Measurements from ENCODE around the gene PDZK1.
A peak's percentile ranks its signal among the peaks of the same experiment; 100 is the strongest.

PDZK1 gene

GRCh38 chr1:145751491-145752037 is 44.4 kb upstream of the PDZK1 start (continued):
- TF ChIP-seq ISL1 (CRISPR knock-in tag; IDR thresholded peaks at IDR 0.05) = peak; percentile 67
- TF ChIP-seq ZFP3 (CRISPR knock-in tag; IDR thresholded peaks at IDR 0.05) = no peak
- TF ChIP-seq TOX (CRISPR knock-in tag; IDR thresholded peaks at IDR 0.05; ENCODE audit: borderline replicate concordance) = 0 out of 2 replicates have a peak, but pooled peaks have one; percentile 46

GRCh38 chr1:145750426-145750825 is 43.3 kb upstream of the PDZK1 start:
- peak; percentile 41 for ATAC-seq
- no peak for TF ChIP-seq PPARA (CRISPR knock-in tag; IDR thresholded peaks at IDR 0.05; ENCODE audit: borderline replicate concordance)
- no peak for TF ChIP-seq TOX (CRISPR knock-in tag; IDR thresholded peaks at IDR 0.05; ENCODE audit: borderline replicate concordance)
- no peak for TF ChIP-seq TSHZ2 (CRISPR knock-in tag; IDR thresholded peaks at IDR 0.05)
- no peak for TF ChIP-seq ISL1 (CRISPR knock-in tag; IDR thresholded peaks at IDR 0.05)
- TF ChIP-seq SNAI2 (CRISPR knock-in tag; IDR thresholded peaks at IDR 0.05) = no peak
- no peak for TF ChIP-seq OSR1 (CRISPR knock-in tag; IDR thresholded peaks at IDR 0.05)
- no peak for TF ChIP-seq CREB5 (CRISPR knock-in tag; IDR thresholded peaks at IDR 0.05; ENCODE audit: low read depth)
- no peak for TF ChIP-seq ZNF565 (CRISPR knock-in tag; conservative IDR thresholded peaks at IDR 0.05; ENCODE audit: low read depth)
- no peak for TF ChIP-seq POU6F1 (CRISPR knock-in tag; IDR thresholded peaks at IDR 0.05; ENCODE audit: borderline replicate concordance, low read depth)
- TF ChIP-seq ARNTL (CRISPR knock-in tag; IDR thresholded peaks at IDR 0.05; ENCODE audit: borderline replicate concordance, low read depth) = no peak
- no peak for TF ChIP-seq TCF4 (CRISPR knock-in tag; IDR thresholded peaks at IDR 0.05; ENCODE audit: borderline replicate concordance)
- TF ChIP-seq GLIS3 (CRISPR knock-in tag; IDR thresholded peaks at IDR 0.05) = no peak
- no peak for TF ChIP-seq RARB (CRISPR knock-in tag; IDR thresholded peaks at IDR 0.05)
- TF ChIP-seq ZC3H10 (CRISPR knock-in tag; IDR thresholded peaks at IDR 0.05) = no peak
- no peak for TF ChIP-seq PATZ1 (CRISPR knock-in tag; IDR thresholded peaks at IDR 0.05; ENCODE audit: borderline replicate concordance)
- TF ChIP-seq ZNF8 (CRISPR knock-in tag; IDR thresholded peaks at IDR 0.05) = no peak
- no peak for TF ChIP-seq ZFP30 (CRISPR knock-in tag; IDR thresholded peaks at IDR 0.05)
- TF ChIP-seq ZNF70 (CRISPR knock-in tag; IDR thresholded peaks at IDR 0.05) = no peak
- TF ChIP-seq CSRNP3 (CRISPR knock-in tag; IDR thresholded peaks at IDR 0.05) = no peak

- TF ChIP-seq ZNF8 (CRISPR knock-in tag; IDR thresholded peaks at IDR 0.05) (no peak), CREB5 (CRISPR knock-in tag; IDR thresholded peaks at IDR 0.05; ENCODE audit: low read depth) (no peak)
- ATAC-seq = no peak
Observed at GRCh38 chr1:145747398-145748247, 40.5 kb upstream of the PDZK1 start.
